ENCODE measurements around the gene CHAT. TPM values are rescaled to one million over a fixed set of nuclear protein-coding genes. Genes with fewer than 3 reads are reported as not detected.

The CHAT gene
- total RNA-seq, 1 experiment from 2014 or later = not detected

DNA sequence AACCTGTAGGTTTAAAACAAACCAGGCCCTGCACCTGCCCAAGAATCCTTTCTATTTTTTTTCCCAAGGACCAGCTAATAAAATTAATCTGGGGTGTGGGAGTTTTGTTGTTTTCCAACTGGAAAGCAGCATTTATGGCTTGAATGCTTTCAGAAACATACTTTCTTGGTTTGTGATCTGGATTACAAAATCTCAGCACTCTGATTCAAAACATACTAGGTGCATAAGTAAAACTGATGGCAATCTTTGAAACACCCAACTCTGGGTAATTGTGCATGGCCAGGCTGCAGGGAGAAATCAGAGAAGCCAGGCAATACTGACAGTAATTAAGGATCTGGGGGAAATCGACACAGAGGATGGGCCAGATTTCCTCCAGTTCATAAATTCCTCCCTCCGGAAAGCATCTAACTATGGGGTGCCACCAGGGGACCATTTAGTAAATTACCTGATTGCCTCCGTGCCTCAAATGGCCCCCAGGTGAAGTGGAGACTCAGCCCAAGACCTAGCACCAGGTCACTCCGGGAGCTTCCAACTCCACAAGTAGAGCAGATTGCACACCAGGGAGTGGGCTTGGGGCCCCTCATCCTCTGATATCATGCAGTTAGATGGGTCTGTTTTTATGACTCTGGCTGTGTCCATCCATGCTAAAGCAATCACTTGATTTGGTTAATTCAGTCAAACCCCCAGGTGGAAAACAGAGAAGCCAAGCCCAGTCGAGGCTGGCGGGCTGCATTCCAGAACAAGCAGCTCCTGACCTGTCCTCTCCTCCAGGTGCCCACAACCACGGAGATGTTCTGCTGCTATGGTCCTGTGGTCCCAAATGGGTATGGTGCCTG lies 50.4 kb downstream of the CHAT start:
- no peak overlapping the region for H3K27ac Mint-ChIP-seq (ENCODE audit: low read depth, unreplicated experiment)
- POLR2A ChIA-PET = no interaction called here
- no TSS peak for BruUV-seq (replicated peaks)
- no peak overlapping the region for H3K4me3 Mint-ChIP-seq (ENCODE audit: unreplicated experiment)
- peaks cover 2% of the 10 kb centered on the region for H3K9me3 Mint-ChIP-seq (ENCODE audit: unreplicated experiment)
- H3K36me3 Mint-ChIP-seq (ENCODE audit: insufficient read depth, unreplicated experiment) = no peaks in the 10 kb centered on the region
- peaks cover 5% of the 10 kb centered on the region for H3K4me1 Mint-ChIP-seq (ENCODE audit: insufficient read depth, unreplicated experiment)
- H3K27me3 Mint-ChIP-seq (ENCODE audit: insufficient read depth, unreplicated experiment) = no peaks in the 10 kb centered on the region
- no peak for DNase-seq (ENCODE audit: unreplicated experiment)
- CTCF ChIA-PET = no interaction called here
- intact Hi-C loops (cut with micrococcal nuclease) = no loop called here
- TF ChIP-seq, protein P1, sequence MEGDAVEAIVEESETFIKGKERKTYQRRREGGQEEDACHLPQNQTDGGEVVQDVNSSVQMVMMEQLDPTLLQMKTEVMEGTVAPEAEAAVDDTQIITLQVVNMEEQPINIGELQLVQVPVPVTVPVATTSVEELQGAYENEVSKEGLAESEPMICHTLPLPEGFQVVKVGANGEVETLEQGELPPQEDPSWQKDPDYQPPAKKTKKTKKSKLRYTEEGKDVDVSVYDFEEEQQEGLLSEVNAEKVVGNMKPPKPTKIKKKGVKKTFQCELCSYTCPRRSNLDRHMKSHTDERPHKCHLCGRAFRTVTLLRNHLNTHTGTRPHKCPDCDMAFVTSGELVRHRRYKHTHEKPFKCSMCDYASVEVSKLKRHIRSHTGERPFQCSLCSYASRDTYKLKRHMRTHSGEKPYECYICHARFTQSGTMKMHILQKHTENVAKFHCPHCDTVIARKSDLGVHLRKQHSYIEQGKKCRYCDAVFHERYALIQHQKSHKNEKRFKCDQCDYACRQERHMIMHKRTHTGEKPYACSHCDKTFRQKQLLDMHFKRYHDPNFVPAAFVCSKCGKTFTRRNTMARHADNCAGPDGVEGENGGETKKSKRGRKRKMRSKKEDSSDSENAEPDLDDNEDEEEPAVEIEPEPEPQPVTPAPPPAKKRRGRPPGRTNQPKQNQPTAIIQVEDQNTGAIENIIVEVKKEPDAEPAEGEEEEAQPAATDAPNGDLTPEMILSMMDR (IDR thresholded peaks at IDR 0.05; ENCODE audit: unreplicated experiment) = no peak

DNA sequence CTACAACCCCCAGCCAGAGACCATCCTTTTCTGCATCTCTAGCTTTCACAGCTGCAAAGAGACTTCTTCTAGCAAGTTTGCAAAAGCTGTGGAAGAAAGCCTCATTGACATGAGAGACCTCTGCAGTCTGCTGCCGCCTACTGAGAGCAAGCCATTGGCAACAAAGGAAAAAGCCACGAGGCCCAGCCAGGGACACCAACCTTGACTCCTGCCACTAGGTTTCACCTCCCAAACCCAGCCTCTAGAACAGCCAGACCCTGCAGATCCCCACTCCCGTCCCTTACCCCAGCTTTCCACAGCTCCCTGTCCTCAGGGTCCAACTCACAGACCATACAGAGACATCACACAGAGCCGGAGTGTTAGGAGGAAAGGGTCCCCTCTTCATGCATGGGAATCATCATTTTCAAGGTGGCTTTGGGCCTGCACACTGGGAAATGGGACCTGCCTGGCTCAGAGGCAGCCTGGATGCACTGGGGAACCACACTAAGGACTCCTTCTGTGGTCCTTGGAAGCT lies 51.1 kb downstream of the CHAT start:
- ChIA-PET POLR2A (no interaction called here), CTCF (no interaction called here)
- H3K9me3 Mint-ChIP-seq (ENCODE audit: unreplicated experiment) = no peaks in the 10 kb centered on the region
- BruUV-seq (replicated peaks) = no TSS peak
- H3K27me3 Mint-ChIP-seq (ENCODE audit: insufficient read depth, unreplicated experiment) = no peaks in the 10 kb centered on the region
- no peak overlapping the region for H3K4me3 Mint-ChIP-seq (ENCODE audit: unreplicated experiment)
- intact Hi-C loops (cut with micrococcal nuclease) = no loop called here
- no peaks in the 10 kb centered on the region for H3K36me3 Mint-ChIP-seq (ENCODE audit: insufficient read depth, unreplicated experiment)
- H3K27ac Mint-ChIP-seq (ENCODE audit: low read depth, unreplicated experiment) = no peak overlapping the region
- TF ChIP-seq, protein P1 (IDR thresholded peaks at IDR 0.05; ENCODE audit: unreplicated experiment) = no peak
- no peak for DNase-seq (ENCODE audit: unreplicated experiment)
- H3K4me1 Mint-ChIP-seq (ENCODE audit: insufficient read depth, unreplicated experiment) = peaks cover 5% of the 10 kb centered on the region

DNA sequence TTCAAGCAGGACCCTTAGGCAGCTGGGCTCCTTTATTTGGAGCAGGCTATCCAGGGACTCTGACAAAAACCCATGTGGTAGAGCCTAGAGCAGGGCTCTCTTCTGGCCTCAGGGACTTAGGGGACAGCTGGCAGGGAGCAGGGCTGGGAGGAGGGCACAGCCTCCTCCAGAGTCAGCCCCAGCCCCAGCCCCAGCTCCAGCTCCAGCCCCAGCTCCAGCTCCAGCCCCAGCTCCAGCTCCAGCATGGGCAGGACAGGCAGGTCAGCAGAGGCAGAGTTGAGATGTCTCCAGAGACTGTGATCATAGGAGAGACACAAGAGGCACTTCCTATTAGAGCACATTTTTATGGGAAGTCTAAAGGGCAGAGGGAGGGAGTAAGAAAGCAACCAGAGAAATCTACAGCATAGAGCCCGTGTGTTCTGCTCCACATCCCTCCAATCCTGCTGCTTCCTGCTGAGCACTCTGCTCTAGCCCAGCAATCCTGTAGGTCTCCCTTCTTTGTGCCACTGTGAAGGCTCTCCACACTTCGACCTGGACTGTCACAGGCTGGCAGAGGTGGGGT lies 52.3 kb downstream of the CHAT start:
- DNase-seq (ENCODE audit: unreplicated experiment) = no peak
- Mint-ChIP-seq H3K27me3 (ENCODE audit: insufficient read depth, unreplicated experiment) (peaks cover 10% of the 10 kb centered on the region), H3K4me1 (ENCODE audit: insufficient read depth, unreplicated experiment) (peaks cover 5% of the 10 kb centered on the region), H3K9me3 (ENCODE audit: unreplicated experiment) (no peaks in the 10 kb centered on the region), H3K36me3 (ENCODE audit: insufficient read depth, unreplicated experiment) (no peaks in the 10 kb centered on the region), H3K27ac (ENCODE audit: low read depth, unreplicated experiment) (no peak overlapping the region), H3K4me3 (ENCODE audit: unreplicated experiment) (no peak overlapping the region)
- intact Hi-C loops (cut with micrococcal nuclease) = no loop called here
- ChIA-PET CTCF (no interaction called here), POLR2A (no interaction called here)
- BruUV-seq (replicated peaks) = no TSS peak
- TF ChIP-seq, protein P1 (IDR thresholded peaks at IDR 0.05; ENCODE audit: unreplicated experiment) = no peak

DNA sequence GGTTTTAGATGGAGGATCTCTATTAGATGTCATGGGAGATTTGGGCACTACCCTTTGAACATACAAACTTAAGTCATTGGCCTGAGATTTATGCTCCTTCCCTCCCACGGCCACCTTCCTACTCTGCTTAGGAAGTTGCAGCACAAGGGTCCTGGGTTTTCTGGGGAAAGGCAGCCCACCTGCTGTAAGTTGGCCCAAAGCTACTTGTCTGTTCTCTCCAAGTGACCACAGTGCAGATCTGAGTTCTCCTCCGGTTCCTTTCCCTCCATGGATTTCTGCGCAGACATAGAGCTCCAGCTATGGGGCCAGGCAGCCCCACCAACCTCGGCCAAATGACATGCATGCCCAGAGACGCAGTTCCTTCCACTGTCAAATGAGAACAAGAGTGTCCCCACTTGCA lies 52.8 kb downstream of the CHAT start:
- Mint-ChIP-seq H3K27me3 (ENCODE audit: insufficient read depth, unreplicated experiment) (peaks cover 15% of the 10 kb centered on the region), H3K36me3 (ENCODE audit: insufficient read depth, unreplicated experiment) (no peaks in the 10 kb centered on the region), H3K27ac (ENCODE audit: low read depth, unreplicated experiment) (no peak overlapping the region), H3K9me3 (ENCODE audit: unreplicated experiment) (no peaks in the 10 kb centered on the region), H3K4me1 (ENCODE audit: insufficient read depth, unreplicated experiment) (no peaks in the 10 kb centered on the region), H3K4me3 (ENCODE audit: unreplicated experiment) (no peak overlapping the region)
- CTCF ChIA-PET = no interaction called here
- no peak for DNase-seq (ENCODE audit: unreplicated experiment)
- BruUV-seq (replicated peaks) = no TSS peak
- POLR2A ChIA-PET = no interaction called here
- TF ChIP-seq, protein P1 (IDR thresholded peaks at IDR 0.05; ENCODE audit: unreplicated experiment) = no peak
- intact Hi-C loops (cut with micrococcal nuclease) = no loop called here

Data from MCF 10A (cell line).